T-cell (primary cell): ENCODE measurements around the gene CCDC90B. TPM values are rescaled to one million over a fixed set of nuclear protein-coding genes. Genes with fewer than 3 reads are reported as not detected.
"Not testable (repeated sequence)": the region's sequence is repeated elsewhere in the genome, so short reads cannot be mapped to it uniquely, and the experiment has no call there.

ENCODE experiments used
- ATAC-seq, 4 experiments: fragments of 200-7000 bp in 3 of 4; fragments of 150-1000 bp in 1 of 4; cut with Tn5 transposase; replicated peaks in 1 of 4; 1 replicate in 3 of 4; 2 replicates in 1 of 4; pipeline ENCODE4 v1.10.0; 2021; ENCODE audit warnings: moderate library complexity in 3 of 4, mild to moderate bottlenecking in 2 of 4, moderate number of reproducible peaks in 1 of 4
- CTCF ChIA-PET, 2 donors: fragments of 300-600 bp; sonication (Branson Sonifier 250); formaldehyde crosslinking; loops; one replicate each; lab custom pipeline; 2022; ENCODE audit warnings: antibody characterized with exemption in 2 of 2; lab: Charles Lee
- POLR2A ChIA-PET, 2 donors: fragments of 300-600 bp; sonication (Branson Sonifier 250); formaldehyde crosslinking; loops; one replicate each; lab custom pipeline; 2022; ENCODE audit warnings: antibody characterized with exemption in 2 of 2; lab: Charles Lee
- DNase-seq, 35 experiments: peaks; one replicate each; pipeline versions ENCODE4 v3.0.0 to v3.0.0-alpha.2; 2013 to 2023
- H3K27ac ChIP-seq: one replicate; pipeline ENCODE4 v1.5.1; 2013; ENCODE audit warnings: low read length
- H3K27me3 ChIP-seq, 2 experiments: replicated peaks in 1 of 2; 1 replicate in 1 of 2; 2 replicates in 1 of 2; pipeline versions ENCODE4 v1.6.1 to v1.7.0; 2013; ENCODE audit warnings: low read length in 1 of 2, mixed read lengths in 1 of 2; ENCODE audit not compliant: control insufficient read depth in 2 of 2, insufficient read depth in 2 of 2; ENCODE audit errors: extremely low read depth in 1 of 2
- H3K36me3 ChIP-seq, 2 donors: 1 replicate in 1 of 2; 2 replicates in 1 of 2; pipeline versions ENCODE4 v1.6.1 to v1.7.0; 2013; ENCODE audit warnings: low read length in 1 of 2; ENCODE audit not compliant: control insufficient read depth in 2 of 2, insufficient read depth in 1 of 2; ENCODE audit errors: extremely low read depth in 1 of 2
- H3K4me1 ChIP-seq, 2 experiments: 1 replicate in 1 of 2; 2 replicates in 1 of 2; pipeline versions ENCODE4 v1.6.1 to v1.7.0; 2013; ENCODE audit warnings: low read length in 2 of 2, mixed read lengths in 1 of 2; ENCODE audit not compliant: insufficient read depth in 2 of 2, control insufficient read depth in 1 of 2; ENCODE audit errors: extremely low read depth in 1 of 2
- H3K4me3 ChIP-seq, 2 donors: 1 replicate in 1 of 2; 2 replicates in 1 of 2; pipeline versions ENCODE4 v1.5.1 to v1.7.0; 2013; ENCODE audit warnings: mild to moderate bottlenecking in 2 of 2, low read length in 1 of 2, moderate library complexity in 1 of 2; ENCODE audit not compliant: control insufficient read depth in 1 of 2; ENCODE audit errors: extremely low read depth in 1 of 2
- H3K9me3 ChIP-seq: 2 replicates; pipeline ENCODE4 v1.7.0; 2013
- H3K27ac Mint-ChIP-seq, 2 donors: one replicate each; pipeline ENCODE4 v1.8.0; 2020 to 2021; ENCODE audit warnings: mild to moderate bottlenecking in 2 of 2, mixed read lengths in 2 of 2
- H3K27me3 Mint-ChIP-seq, 2 donors: one replicate each; pipeline ENCODE4 v1.8.0; 2021 to 2022; ENCODE audit warnings: mixed read lengths in 2 of 2
- H3K36me3 Mint-ChIP-seq: one replicate; pipeline ENCODE4 v1.8.0; 2021; ENCODE audit warnings: mixed read lengths
- H3K4me1 Mint-ChIP-seq, 3 donors: one replicate each; pipeline ENCODE4 v1.8.0; 2020 to 2022; ENCODE audit warnings: mixed read lengths in 3 of 3, mild to moderate bottlenecking in 1 of 3
- H3K4me3 Mint-ChIP-seq, 3 donors: one replicate each; pipeline ENCODE4 v1.8.0; 2020 to 2022; ENCODE audit warnings: mild to moderate bottlenecking in 3 of 3, mixed read lengths in 3 of 3, moderate library complexity in 3 of 3
- H3K9me3 Mint-ChIP-seq, 3 donors: one replicate each; pipeline ENCODE4 v1.8.0; 2020 to 2022; ENCODE audit warnings: mixed read lengths in 3 of 3
- WGBS: methylation state at CpG from one replicate; pipeline ENCODE4 v1.1.5; 2013; ENCODE audit warnings: missing lambda C conversion rate; ENCODE audit not compliant: insufficient coverage; 5-methylcytosine and 5-hydroxymethylcytosine counted together
- total RNA-seq, 35 experiments: library from RNA in 6 of 35; stranded (reverse) in 6 of 35; fragments of 120-200 nt in 1 of 35; gene quantifications; one replicate each; pipeline versions ENCODE4 v1.2.1 to v1.2.4 and lab custom pipeline; 2013 to 2026

CCDC90B gene
- total RNA-seq, 5 donors from 2014 or later (not counting 1 experiment from before 2014, with no cell fraction given) = 24.3 to 34.4 (median 30.8) TPM

- POLR2A ChIA-PET = not testable (repeated sequence)
- WGBS = no CpG with 5 or more reads among the region's 1 CpG
Observed at GRCh38 chr11:83308536-83308935, 22.4 kb upstream of the CCDC90B start.

GRCh38 chr11:83306200-83307080, 20.3 kb upstream of the CCDC90B start:
- no peak overlapping the region for H3K4me3 Mint-ChIP-seq
- no peaks in the 10 kb centered on the region for H3K4me1 Mint-ChIP-seq
- H3K27me3 Mint-ChIP-seq = peaks cover 11 to 13% of the 10 kb centered on the region in 2 donors
- H3K9me3 Mint-ChIP-seq = no peaks in the 10 kb centered on the region
- POLR2A ChIA-PET = no interaction called here
- Histone ChIP-seq H3K27me3 (peaks cover 0 to 2% of the 10 kb centered on the region in 2 experiments), H3K4me3 (no peak overlapping the region), H3K9me3 (no peaks in the 10 kb centered on the region), H3K27ac (no peak overlapping the region), H3K4me1 (no peaks in the 10 kb centered on the region), H3K36me3 (no peaks in the 10 kb centered on the region)
- H3K27ac Mint-ChIP-seq = no peak overlapping the region
- CTCF ChIA-PET = interaction anchor here in 1 of 2 donors (0.5 to 1.2 kb wide), 2 partner anchors 8 to 10 kb away, joined by 3 to 4 read pairs; no protein-coding TSS in a partner anchor
- 96% methylated on average over 3 of the region's 4 CpGs for WGBS
- ATAC-seq (no peak), DNase-seq (no peak)
- H3K36me3 Mint-ChIP-seq = peaks cover 2% of the 10 kb centered on the region

More at GRCh38 chr11:83308536-83308935, 22.4 kb upstream of the CCDC90B start:
- not testable (repeated sequence) for H3K27me3 ChIP-seq, H3K4me3 ChIP-seq, H3K36me3 Mint-ChIP-seq, H3K4me3 Mint-ChIP-seq, H3K4me1 ChIP-seq, H3K36me3 ChIP-seq, DNase-seq, H3K4me1 Mint-ChIP-seq, H3K9me3 ChIP-seq, H3K9me3 Mint-ChIP-seq, H3K27ac Mint-ChIP-seq, H3K27ac ChIP-seq, ATAC-seq
- H3K27me3 Mint-ChIP-seq = peaks cover 15 to 16% of the 10 kb centered on the region in 2 donors
- CTCF ChIA-PET = interaction anchor here in 1 of 2 donors (0.6 kb wide), 1 partner anchor 189 kb away, joined by 4 read pairs; no protein-coding TSS in a partner anchor

GRCh38 chr11:83303316-83303715, 17.1 kb upstream of the CCDC90B start:
- H3K9me3 ChIP-seq = no peaks in the 10 kb centered on the region
- ChIA-PET POLR2A (interaction anchor here in 1 of 2 donors (0.6 kb wide), 1 partner anchor 25 kb away, joined by 12 read pairs; no protein-coding TSS in a partner anchor), CTCF (interaction anchor here (0.6 to 1.0 kb wide), 3 partner anchors 8 to 416 kb away, joined by 4 to 7 read pairs (median 4); no protein-coding TSS in a partner anchor)
- no peaks in the 10 kb centered on the region for H3K9me3 Mint-ChIP-seq
- no peak overlapping the region for H3K27ac Mint-ChIP-seq
- no peaks in the 10 kb centered on the region for H3K36me3 Mint-ChIP-seq
- H3K27me3 ChIP-seq = peaks cover 0 to 4% of the 10 kb centered on the region in 2 experiments
- no peaks in the 10 kb centered on the region for H3K4me1 Mint-ChIP-seq
- peaks cover 5 to 8% of the 10 kb centered on the region in 2 donors for H3K27me3 Mint-ChIP-seq
- no peaks in the 10 kb centered on the region for H3K4me1 ChIP-seq
- no peak overlapping the region for H3K4me3 ChIP-seq
- no peak overlapping the region for H3K27ac ChIP-seq
- ATAC-seq (no peak), DNase-seq (no peak)
- no peak overlapping the region for H3K4me3 Mint-ChIP-seq
- WGBS = 93% methylated on average over 2 of the region's 4 CpGs
- no peaks in the 10 kb centered on the region for H3K36me3 ChIP-seq

DNA sequence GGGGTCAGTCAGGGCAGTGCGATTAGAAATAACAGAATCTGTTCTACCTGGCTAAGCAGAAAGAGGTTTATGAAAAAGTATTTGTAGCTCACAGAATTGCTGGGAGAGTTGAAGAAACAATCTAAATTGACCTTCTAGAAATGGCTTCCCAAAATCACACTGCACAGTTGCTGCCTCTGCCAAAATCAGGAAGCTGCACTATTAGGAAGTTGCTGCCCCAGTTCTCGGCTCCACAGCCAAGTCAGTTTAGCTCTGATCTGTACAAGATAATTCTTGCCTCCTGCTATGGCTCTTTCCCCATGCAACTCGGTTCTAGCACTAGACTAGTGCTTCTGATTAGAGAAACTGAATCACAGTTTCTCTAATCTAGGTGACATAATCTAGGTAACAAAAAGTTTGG, 16.0 kb upstream of the CCDC90B start:
- peaks cover 5 to 6% of the 10 kb centered on the region in 2 donors for H3K27me3 Mint-ChIP-seq
- Histone ChIP-seq H3K27me3 (peaks cover 0 to 4% of the 10 kb centered on the region in 2 experiments), H3K27ac (no peak overlapping the region), H3K36me3 (no peaks in the 10 kb centered on the region), H3K4me1 (no peaks in the 10 kb centered on the region), H3K9me3 (no peaks in the 10 kb centered on the region), H3K4me3 (no peak overlapping the region)
- no peak overlapping the region for H3K27ac Mint-ChIP-seq
- 40% methylated on average over 1 of the region's 3 CpGs for WGBS
- H3K9me3 Mint-ChIP-seq = no peaks in the 10 kb centered on the region
- ChIA-PET CTCF (no interaction called here), POLR2A (no interaction called here)
- no peaks in the 10 kb centered on the region for H3K4me1 Mint-ChIP-seq
- H3K4me3 Mint-ChIP-seq = no peak overlapping the region
- DNase-seq (no peak), ATAC-seq (no peak)
- no peaks in the 10 kb centered on the region for H3K36me3 Mint-ChIP-seq

DNA sequence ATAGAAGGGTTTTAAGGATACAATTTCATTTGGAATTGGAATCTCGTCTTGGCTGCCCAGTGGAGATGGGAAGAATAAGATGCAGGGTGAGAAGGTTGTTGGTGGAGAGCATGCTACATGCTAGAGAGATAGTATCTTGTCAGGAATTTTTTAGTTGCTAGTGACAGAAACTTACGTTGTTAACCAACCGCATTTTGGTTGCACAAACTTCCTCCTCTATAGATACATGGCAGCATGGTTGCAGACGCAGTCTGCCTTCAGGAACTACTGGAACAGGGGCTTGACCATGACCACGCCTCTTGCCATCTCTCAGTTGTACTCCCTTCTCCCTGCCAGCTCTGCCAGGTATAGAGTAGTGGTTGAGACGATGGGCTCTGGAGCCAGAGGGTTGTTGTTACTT, 13.5 kb upstream of the CCDC90B start:
- H3K4me3 Mint-ChIP-seq = no peak overlapping the region
- H3K4me1 Mint-ChIP-seq = no peaks in the 10 kb centered on the region
- no peaks in the 10 kb centered on the region for H3K9me3 Mint-ChIP-seq
- WGBS = 33% methylated on average over 1 of the region's 6 CpGs
- ATAC-seq (no peak), DNase-seq (no peak)
- CTCF ChIA-PET = no interaction called here
- H3K27ac Mint-ChIP-seq = no peak overlapping the region
- H3K36me3 Mint-ChIP-seq = no peaks in the 10 kb centered on the region
- no peaks in the 10 kb centered on the region for H3K4me1 ChIP-seq
- no peak overlapping the region for H3K4me3 ChIP-seq
- POLR2A ChIA-PET = no interaction called here
- no peaks in the 10 kb centered on the region for H3K36me3 ChIP-seq
- H3K27me3 Mint-ChIP-seq = peaks cover 5 to 12% of the 10 kb centered on the region in 2 donors
- peaks cover 0 to 4% of the 10 kb centered on the region in 2 experiments for H3K27me3 ChIP-seq
- H3K27ac ChIP-seq = no peak overlapping the region
- no peaks in the 10 kb centered on the region for H3K9me3 ChIP-seq

DNA sequence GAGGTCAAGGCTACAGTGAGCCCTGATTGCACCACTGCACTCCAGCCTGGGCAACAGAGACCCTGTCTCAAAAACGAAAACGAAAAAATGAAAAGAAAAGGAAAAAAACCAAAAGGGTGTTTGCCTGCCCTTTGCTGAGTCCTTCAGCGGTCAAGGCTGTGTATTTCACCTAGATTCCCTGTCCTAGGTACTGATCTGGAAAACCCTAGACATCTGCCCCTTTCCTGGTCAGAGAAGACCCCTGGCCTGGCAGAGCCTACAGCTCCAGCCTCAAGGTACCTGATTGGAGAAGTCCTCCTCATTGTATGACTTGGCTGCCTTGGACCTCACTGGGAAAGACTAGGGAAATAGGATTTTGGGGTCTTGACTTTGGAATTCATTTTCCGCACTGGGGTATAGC, 8.0 kb upstream of the CCDC90B start:
- H3K36me3 Mint-ChIP-seq = no peaks in the 10 kb centered on the region
- Histone ChIP-seq H3K4me1 (peaks cover 0 to 2% of the 10 kb centered on the region in 2 experiments), H3K27ac (no peak overlapping the region), H3K36me3 (no peaks in the 10 kb centered on the region), H3K9me3 (no peaks in the 10 kb centered on the region), H3K27me3 (no peaks in the 10 kb centered on the region), H3K4me3 (no peak overlapping the region)
- WGBS = 83% methylated on average over 3 of the region's 4 CpGs
- no peaks in the 10 kb centered on the region for H3K9me3 Mint-ChIP-seq
- H3K27ac Mint-ChIP-seq = no peak overlapping the region
- ChIA-PET CTCF (interaction anchor here (0.8 to 1.1 kb wide), 3 partner anchors 14 to 526 kb away, joined by 3 read pairs; no protein-coding TSS in a partner anchor), POLR2A (no interaction called here)
- no peak overlapping the region for H3K4me3 Mint-ChIP-seq
- DNase-seq (no peak), ATAC-seq (no peak)
- H3K27me3 Mint-ChIP-seq = peaks cover under 1 to 10% of the 10 kb centered on the region in 2 donors
- peaks cover 4 to 8% (median 4%) of the 10 kb centered on the region in 3 donors for H3K4me1 Mint-ChIP-seq
